ENCODE results near the gene TAS1R3.

Gene TAS1R3

GRCh38 chr1:1338278-1338677 lies 7.2 kb downstream of the TAS1R3 start:
- no peaks in the 10 kb centered on the region for H3K79me2 ChIP-seq (ENCODE audit: low read length)
- TF ChIP-seq EZH2 (optimal IDR thresholded peaks at IDR 0.05; ENCODE audit: low read depth, low read length) (no peak), CTCF (IDR thresholded peaks at IDR 0.05; ENCODE audit: low read length) (no peak), EZH2phosphoT487 (IDR thresholded peaks at IDR 0.05; ENCODE audit: low read length) (no peak)
- no peaks in the 10 kb centered on the region for H3K9me3 ChIP-seq (replicated peaks; ENCODE audit: insufficient read depth, low read length)
- H3K27ac ChIP-seq (ENCODE audit: low read length): no peak overlapping the region
- H3K9me2 ChIP-seq (replicated peaks; ENCODE audit: insufficient read depth, low read length): no peaks in the 10 kb centered on the region
- no peaks in the 10 kb centered on the region for H3K36me3 ChIP-seq (replicated peaks; ENCODE audit: insufficient read depth, low read length)
- H4K20me1 ChIP-seq (ENCODE audit: insufficient read depth, low read length): no peaks in the 10 kb centered on the region
- H3K4me1 ChIP-seq (ENCODE audit: low read length): no peaks in the 10 kb centered on the region
- DNase-seq: no peak
- H3K27me3 ChIP-seq (replicated peaks; ENCODE audit: insufficient read depth, low read length): no peaks in the 10 kb centered on the region
- H3K4me2 ChIP-seq (ENCODE audit: low read depth, low read length): no peak overlapping the region
- H3K4me3 ChIP-seq (ENCODE audit: low read length): no peak overlapping the region
- H3K9ac ChIP-seq (ENCODE audit: low read length): no peak overlapping the region
- no peak overlapping the region for H2AFZ ChIP-seq (ENCODE audit: low read length)
- no peaks in the 10 kb centered on the region for H3F3A ChIP-seq (ENCODE audit: insufficient read depth, low read length)

GRCh38 chr1:1340185-1340584 lies 9.1 kb downstream of the TAS1R3 start:
- Histone ChIP-seq H3K4me1 (ENCODE audit: low read length) (no peaks in the 10 kb centered on the region), H3K4me2 (ENCODE audit: low read depth, low read length) (no peak overlapping the region), H3K4me3 (ENCODE audit: low read length) (no peak overlapping the region), H3K9me2 (replicated peaks; ENCODE audit: insufficient read depth, low read length) (no peaks in the 10 kb centered on the region), H3K36me3 (replicated peaks; ENCODE audit: insufficient read depth, low read length) (no peaks in the 10 kb centered on the region), H3K9ac (ENCODE audit: low read length) (no peak overlapping the region), H3K79me2 (ENCODE audit: low read length) (no peaks in the 10 kb centered on the region), H3K27ac (ENCODE audit: low read length) (no peak overlapping the region), H4K20me1 (ENCODE audit: insufficient read depth, low read length) (no peaks in the 10 kb centered on the region), H3K9me3 (replicated peaks; ENCODE audit: insufficient read depth, low read length) (no peaks in the 10 kb centered on the region), H3K27me3 (replicated peaks; ENCODE audit: insufficient read depth, low read length) (no peaks in the 10 kb centered on the region), H2AFZ (ENCODE audit: low read length) (no peak overlapping the region), H3F3A (ENCODE audit: insufficient read depth, low read length) (no peaks in the 10 kb centered on the region)
- no peak for DNase-seq
- TF ChIP-seq EZH2 (optimal IDR thresholded peaks at IDR 0.05; ENCODE audit: low read depth, low read length) (no peak), CTCF (IDR thresholded peaks at IDR 0.05; ENCODE audit: low read length) (no peak), EZH2phosphoT487 (IDR thresholded peaks at IDR 0.05; ENCODE audit: low read length) (no peak)

GRCh38 chr1:1340791-1341548 lies 9.9 kb downstream of the TAS1R3 start:
- no peaks in the 10 kb centered on the region for H3K9me2 ChIP-seq (replicated peaks; ENCODE audit: insufficient read depth, low read length)
- H2AFZ ChIP-seq (ENCODE audit: low read length): no peak overlapping the region
- no peak for TF ChIP-seq EZH2 (optimal IDR thresholded peaks at IDR 0.05; ENCODE audit: low read depth, low read length)
- TF ChIP-seq EZH2phosphoT487 (IDR thresholded peaks at IDR 0.05; ENCODE audit: low read length): no peak
- TF ChIP-seq CTCF (IDR thresholded peaks at IDR 0.05; ENCODE audit: low read length): no peak
- H3K4me1 ChIP-seq (ENCODE audit: low read length): no peaks in the 10 kb centered on the region
- H3F3A ChIP-seq (ENCODE audit: insufficient read depth, low read length): no peaks in the 10 kb centered on the region
- H3K27ac ChIP-seq (ENCODE audit: low read length): no peak overlapping the region
- H3K36me3 ChIP-seq (replicated peaks; ENCODE audit: insufficient read depth, low read length): no peaks in the 10 kb centered on the region
- no peak overlapping the region for H3K4me3 ChIP-seq (ENCODE audit: low read length)
- peaks cover 3% of the 10 kb centered on the region; the same call in 1 of the 2 replicates for H3K79me2 ChIP-seq (ENCODE audit: low read length)
- no peaks in the 10 kb centered on the region for H3K27me3 ChIP-seq (replicated peaks; ENCODE audit: insufficient read depth, low read length)
- no peak for DNase-seq
- no peak overlapping the region for H3K4me2 ChIP-seq (ENCODE audit: low read depth, low read length)
- no peaks in the 10 kb centered on the region for H4K20me1 ChIP-seq (ENCODE audit: insufficient read depth, low read length)
- no peak overlapping the region for H3K9ac ChIP-seq (ENCODE audit: low read length)
- H3K9me3 ChIP-seq (replicated peaks; ENCODE audit: insufficient read depth, low read length): no peaks in the 10 kb centered on the region

Data from MM.1S (cell line).